Upper lobe of left lung (tissue), 4 donors: ENCODE data around the gene VOPP1.

Source experiments
- EP300 ChIP-seq, 4 donors: sonication (generic); formaldehyde crosslinking; IDR thresholded peaks; one replicate each; pipeline ENCODE4 v1.5.1; 2017; ENCODE audit warnings: antibody characterized with exemption in 4 of 4, control low read depth in 2 of 4
- POLR2A ChIP-seq, 4 donors: fragments of 450-650 bp; IDR thresholded peaks; one replicate each; pipeline ENCODE4 v1.5.1; 2016 to 2017; ENCODE audit warnings: antibody characterized with exemption in 4 of 4, mild to moderate bottlenecking in 2 of 4
- POLR2AphosphoS5 ChIP-seq, 2 donors: sonication (generic); formaldehyde crosslinking; IDR thresholded peaks; one replicate each; pipeline ENCODE4 v1.5.1; 2017; ENCODE audit warnings: antibody characterized with exemption in 2 of 2
- TF ChIP-seq, protein P1 (sequence below), 6 experiments: fragments of 450-650 bp in 4 of 6; fragments of 200-600 bp in 2 of 6; sonication (generic) in 2 of 6; IDR thresholded peaks; one replicate each; pipeline ENCODE4 v1.5.1; 2016 to 2019; ENCODE audit warnings: antibody characterized with exemption in 6 of 6

DNA sequence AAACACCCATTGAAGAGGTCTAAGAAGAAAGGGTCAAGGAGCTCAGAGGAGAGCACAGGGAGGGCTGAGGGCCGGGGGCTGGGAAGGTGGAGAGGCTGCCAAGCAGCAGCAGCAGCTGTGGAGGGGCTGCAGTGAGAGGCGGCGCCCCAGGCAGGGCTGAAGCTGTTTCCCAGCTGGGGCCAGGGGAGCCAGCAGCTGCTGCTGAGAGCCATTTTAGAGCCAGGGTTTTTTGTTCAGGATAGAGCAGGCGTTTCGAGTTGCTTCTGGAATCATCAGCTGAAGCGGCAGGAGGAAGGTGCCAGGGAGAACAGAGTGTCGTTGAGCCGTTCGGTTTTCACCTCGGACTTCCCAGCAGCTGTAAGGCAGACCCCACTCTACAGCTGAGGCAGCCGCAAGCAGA, 144.5 kb downstream of the VOPP1 start:
- TF ChIP-seq EP300 (IDR thresholded peaks at IDR 0.05) (no peak), POLR2A (IDR thresholded peaks at IDR 0.05) (no peak), POLR2AphosphoS5 (IDR thresholded peaks at IDR 0.05) (no peak)
- TF ChIP-seq, protein P1, sequence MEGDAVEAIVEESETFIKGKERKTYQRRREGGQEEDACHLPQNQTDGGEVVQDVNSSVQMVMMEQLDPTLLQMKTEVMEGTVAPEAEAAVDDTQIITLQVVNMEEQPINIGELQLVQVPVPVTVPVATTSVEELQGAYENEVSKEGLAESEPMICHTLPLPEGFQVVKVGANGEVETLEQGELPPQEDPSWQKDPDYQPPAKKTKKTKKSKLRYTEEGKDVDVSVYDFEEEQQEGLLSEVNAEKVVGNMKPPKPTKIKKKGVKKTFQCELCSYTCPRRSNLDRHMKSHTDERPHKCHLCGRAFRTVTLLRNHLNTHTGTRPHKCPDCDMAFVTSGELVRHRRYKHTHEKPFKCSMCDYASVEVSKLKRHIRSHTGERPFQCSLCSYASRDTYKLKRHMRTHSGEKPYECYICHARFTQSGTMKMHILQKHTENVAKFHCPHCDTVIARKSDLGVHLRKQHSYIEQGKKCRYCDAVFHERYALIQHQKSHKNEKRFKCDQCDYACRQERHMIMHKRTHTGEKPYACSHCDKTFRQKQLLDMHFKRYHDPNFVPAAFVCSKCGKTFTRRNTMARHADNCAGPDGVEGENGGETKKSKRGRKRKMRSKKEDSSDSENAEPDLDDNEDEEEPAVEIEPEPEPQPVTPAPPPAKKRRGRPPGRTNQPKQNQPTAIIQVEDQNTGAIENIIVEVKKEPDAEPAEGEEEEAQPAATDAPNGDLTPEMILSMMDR (IDR thresholded peaks at IDR 0.05), result no peak
